ENCODE measurements around the gene KCNMA1.

GRCh38 chr10:77306666-77307065, 330.9 kb downstream of the KCNMA1 start:
- TF ChIP-seq CTCF (IDR thresholded peaks at IDR 0.05), result no peak
- no peak for TF ChIP-seq ZFX (IDR thresholded peaks at IDR 0.05; ENCODE audit: borderline replicate concordance)

All from 22Rv1 (cell line).